Hematopoietic multipotent progenitor cell treated with erythropoietin and hydrocortisone succinate and interleukin-3 and kit ligand, for 6 days (in vitro differentiated cells): ENCODE results near the gene PRSS2.

Experiments used
- DNase-seq: peaks from one replicate; pipeline ENCODE4 v3.0.0-alpha.2; 2015

PRSS2 gene

DNA sequence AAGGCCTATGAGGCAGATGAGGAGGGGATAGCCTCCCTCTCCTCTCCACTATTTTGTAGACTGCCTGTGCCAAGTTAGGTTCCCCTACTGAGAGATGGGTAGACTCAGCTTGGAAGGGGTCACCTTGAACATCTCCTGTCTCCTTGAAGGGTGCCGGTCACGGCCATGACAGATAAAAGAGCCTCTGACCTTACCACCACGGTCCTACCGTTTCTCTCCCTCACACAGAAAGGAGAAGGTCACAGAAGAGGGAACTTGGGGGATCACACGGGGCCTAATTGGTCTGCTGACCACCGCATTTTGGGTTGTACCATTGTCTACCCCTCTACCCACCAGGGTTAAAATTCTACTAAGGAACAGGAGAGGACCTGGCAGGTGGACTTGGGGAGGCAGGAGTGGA is 17.0 kb downstream of the PRSS2 start:
- no peak for DNase-seq

DNA sequence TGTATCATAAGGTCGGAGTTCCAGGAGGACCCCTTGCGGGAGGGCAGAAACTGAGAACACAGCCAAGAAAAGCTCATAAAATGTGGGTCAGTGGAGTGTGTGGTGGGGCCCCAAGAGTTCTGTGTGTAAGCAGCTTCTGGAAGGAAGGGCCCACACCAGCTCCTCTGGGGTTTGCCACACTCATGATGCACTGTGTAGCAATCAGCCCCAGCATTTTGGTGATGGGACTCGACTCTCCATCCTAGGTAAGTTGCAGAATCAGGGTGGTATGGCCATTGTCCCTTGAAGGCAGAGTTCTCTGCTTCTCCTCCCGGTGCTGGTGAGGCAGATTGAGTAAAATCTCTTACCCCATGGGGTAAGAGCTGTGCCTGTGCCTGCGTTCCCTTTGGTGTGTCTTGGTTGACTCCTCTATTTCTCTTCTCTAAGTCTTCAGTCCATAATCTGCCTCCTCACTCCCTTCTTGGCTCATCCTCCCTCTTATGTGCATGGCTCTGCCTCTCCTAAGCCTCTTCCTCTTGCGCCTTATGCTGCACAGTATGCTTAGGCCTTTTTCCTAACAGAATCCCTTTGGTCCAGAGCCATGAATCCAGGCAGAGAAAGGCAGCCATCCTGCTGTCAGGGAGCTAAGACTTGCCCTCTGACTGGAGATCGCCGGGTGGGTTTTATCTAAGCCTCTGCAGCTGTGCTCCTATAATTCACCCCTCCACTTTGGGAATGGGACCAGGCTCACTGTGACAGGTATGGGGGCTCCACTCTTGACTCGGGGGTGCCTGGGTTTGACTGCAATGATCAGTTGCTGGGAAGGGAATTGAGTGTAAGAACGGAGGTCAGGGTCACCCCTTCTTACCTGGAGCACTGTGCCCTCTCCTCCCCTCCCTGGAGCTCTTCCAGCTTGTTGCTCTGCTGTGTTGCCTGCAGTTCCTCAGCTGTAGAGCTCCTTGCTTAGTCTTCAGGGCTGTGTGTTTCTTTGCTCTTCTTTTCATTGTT is 17.8 kb downstream of the PRSS2 start:
- no peak for DNase-seq

DNA sequence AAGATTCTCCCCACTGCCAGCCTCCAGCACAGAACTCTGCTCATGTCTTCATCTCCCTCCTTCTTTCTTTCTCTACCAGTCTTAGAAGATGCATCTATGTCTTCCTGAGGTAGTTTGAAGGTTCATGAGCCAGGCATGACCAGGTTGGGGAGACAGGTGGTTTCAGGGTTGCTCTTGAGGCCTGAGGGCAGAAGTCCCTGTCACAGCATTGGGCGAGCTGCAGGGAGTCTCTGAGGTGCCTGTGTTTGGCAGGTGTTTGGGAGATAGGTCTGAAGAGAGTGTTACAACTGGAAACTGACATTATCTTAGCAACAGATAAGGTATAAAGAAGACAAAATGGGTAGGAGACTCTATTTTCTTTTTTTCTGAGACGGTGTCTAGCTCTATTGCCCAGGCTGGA is 18.7 kb downstream of the PRSS2 start:
- DNase-seq = no peak

DNA sequence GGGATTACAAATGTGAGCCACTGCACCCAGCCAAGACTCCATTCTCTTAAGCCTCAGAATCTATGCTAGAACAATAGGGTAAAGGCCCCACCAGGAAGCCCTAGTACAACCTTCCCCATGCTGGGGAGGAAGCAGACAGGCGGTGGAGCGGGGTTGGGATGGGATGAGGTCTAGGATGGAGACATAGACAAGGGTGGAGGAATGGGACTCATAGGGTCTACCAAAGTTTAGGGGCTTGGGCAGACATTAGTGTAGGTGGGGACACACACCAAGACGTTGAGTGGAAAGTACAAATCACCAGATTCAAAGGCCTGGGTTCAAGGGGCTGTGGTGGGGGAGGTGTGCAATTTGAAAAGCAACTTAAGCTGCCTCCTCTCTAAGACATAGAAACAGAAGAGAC is 19.3 kb downstream of the PRSS2 start:
- DNase-seq = no peak

DNA sequence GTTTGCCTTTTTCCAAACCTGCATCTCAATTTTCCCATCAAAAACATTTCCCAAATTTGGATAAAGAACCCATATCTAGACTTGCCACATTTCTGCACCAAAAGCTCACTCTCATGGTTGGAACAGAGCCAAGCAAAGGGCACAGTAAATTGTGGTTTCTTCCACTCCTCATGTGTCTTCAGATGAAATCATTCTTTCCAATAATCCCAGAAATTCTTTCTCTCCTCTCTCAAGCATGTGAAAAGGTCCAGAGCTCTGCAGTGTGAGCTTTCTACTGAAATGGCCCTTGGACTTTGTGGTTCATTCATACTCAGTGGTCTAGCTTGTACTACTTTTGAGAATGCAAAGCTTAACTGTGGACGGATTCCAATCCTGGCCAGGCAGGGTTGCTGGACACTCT is 19.8 kb downstream of the PRSS2 start:
- peak; percentile 90 for DNase-seq

DNA sequence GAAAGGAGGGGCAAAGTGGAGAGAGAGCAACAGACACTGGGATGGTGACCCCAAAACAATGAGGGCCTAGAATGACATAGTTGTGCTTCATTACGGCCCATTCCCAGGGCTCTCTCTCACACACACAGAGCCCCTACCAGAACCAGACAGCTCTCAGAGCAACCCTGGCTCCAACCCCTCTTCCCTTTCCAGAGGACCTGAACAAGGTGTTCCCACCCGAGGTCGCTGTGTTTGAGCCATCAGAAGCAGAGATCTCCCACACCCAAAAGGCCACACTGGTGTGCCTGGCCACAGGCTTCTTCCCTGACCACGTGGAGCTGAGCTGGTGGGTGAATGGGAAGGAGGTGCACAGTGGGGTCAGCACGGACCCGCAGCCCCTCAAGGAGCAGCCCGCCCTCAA is 20.7 kb downstream of the PRSS2 start:
- DNase-seq = no peak

DNA sequence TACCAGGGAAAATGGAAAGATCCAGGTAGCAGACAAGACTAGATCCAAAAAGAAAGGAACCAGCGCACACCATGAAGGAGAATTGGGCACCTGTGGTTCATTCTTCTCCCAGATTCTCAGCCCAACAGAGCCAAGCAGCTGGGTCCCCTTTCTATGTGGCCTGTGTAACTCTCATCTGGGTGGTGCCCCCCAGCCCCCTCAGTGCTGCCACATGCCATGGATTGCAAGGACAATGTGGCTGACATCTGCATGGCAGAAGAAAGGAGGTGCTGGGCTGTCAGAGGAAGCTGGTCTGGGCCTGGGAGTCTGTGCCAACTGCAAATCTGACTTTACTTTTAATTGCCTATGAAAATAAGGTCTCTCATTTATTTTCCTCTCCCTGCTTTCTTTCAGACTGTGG is 21.4 kb downstream of the PRSS2 start:
- DNase-seq = no peak

DNA sequence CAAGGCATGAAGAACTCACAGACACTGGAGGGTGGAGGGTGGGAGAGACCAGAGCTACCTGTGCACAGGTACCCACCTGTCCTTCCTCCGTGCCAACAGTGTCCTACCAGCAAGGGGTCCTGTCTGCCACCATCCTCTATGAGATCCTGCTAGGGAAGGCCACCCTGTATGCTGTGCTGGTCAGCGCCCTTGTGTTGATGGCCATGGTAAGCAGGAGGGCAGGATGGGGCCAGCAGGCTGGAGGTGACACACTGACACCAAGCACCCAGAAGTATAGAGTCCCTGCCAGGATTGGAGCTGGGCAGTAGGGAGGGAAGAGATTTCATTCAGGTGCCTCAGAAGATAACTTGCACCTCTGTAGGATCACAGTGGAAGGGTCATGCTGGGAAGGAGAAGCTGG is 21.8 kb downstream of the PRSS2 start:
- DNase-seq = no peak

DNA sequence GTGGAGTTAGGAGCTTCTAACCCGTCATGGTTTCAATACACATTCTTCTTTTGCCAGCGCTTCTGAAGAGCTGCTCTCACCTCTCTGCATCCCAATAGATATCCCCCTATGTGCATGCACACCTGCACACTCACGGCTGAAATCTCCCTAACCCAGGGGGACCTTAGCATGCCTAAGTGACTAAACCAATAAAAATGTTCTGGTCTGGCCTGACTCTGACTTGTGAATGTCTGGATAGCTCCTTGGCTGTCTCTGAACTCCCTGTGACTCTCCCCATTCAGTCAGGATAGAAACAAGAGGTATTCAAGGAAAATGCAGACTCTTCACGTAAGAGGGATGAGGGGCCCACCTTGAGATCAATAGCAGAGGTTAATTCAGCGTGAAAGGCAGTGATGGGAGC is 22.4 kb downstream of the PRSS2 start:
- DNase-seq = no peak

DNA sequence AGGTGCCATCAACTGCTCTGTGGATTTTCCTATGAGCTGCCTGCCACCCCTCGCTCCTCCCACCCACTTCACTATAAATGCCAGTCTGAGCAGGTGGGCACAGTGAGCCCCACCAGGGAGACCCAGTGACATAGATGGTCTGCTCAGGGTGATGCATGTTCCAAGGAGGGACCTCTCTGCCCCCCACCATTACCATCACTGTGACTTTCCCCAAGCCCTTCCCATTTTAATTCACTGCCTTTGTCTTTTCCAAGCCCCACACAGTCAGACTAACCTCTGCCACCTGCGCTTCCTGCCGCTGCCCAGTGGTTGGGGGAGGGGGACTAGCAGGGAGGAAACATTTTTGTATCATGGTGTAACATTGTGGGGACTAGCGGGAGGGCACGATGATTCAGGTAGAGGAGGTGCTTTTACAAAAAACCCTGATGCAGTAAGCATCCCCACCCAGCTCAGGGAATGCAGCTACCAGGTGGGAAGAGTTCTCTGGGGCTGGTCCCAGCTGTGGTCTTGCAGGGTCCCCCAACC is 24.6 kb downstream of the PRSS2 start:
- DNase-seq = no peak

DNA sequence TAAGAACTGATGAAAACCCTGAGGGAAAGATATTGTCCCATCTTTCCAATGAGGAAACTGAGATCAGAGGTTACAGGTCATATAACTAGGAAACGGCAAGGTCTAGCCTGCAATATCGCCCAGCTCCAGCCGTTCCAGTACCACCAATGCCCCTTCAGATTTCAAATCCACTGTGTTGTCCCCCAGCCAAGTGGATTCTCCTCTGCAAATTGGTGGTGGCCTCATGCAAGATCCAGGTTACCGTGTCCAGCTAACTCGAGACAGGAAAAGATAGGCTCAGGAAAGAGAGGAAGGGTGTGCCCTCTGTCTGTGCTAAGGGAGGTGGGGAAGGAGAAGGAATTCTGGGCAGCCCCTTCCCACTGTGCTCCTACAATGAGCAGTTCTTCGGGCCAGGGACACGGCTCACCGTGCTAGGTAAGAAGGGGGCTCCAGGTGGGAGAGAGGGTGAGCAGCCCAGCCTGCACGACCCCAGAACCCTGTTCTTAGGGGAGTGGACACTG is 25.3 kb downstream of the PRSS2 start:
- no peak for DNase-seq

DNA sequence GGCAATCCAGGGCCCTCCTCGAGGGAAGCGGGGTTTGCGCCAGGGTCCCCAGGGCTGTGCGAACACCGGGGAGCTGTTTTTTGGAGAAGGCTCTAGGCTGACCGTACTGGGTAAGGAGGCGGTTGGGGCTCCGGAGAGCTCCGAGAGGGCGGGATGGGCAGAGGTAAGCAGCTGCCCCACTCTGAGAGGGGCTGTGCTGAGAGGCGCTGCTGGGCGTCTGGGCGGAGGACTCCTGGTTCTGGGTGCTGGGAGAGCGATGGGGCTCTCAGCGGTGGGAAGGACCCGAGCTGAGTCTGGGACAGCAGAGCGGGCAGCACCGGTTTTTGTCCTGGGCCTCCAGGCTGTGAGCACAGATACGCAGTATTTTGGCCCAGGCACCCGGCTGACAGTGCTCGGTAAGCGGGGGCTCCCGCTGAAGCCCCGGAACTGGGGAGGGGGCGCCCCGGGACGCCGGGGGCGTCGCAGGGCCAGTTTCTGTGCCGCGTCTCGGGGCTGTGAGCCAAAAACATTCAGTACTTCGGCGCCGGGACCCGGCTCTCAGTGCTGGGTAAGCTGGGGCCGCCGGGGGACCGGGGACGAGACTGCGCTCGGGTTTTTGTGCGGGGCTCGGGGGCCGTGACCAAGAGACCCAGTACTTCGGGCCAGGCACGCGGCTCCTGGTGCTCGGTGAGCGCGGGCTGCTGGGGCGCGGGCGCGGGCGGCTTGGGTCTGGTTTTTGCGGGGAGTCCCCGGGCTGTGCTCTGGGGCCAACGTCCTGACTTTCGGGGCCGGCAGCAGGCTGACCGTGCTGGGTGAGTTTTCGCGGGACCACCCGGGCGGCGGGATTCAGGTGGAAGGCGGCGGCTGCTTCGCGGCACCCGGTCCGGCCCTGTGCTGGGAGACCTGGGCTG is 26.0 kb downstream of the PRSS2 start:
- peak; percentile 45 for DNase-seq

DNA sequence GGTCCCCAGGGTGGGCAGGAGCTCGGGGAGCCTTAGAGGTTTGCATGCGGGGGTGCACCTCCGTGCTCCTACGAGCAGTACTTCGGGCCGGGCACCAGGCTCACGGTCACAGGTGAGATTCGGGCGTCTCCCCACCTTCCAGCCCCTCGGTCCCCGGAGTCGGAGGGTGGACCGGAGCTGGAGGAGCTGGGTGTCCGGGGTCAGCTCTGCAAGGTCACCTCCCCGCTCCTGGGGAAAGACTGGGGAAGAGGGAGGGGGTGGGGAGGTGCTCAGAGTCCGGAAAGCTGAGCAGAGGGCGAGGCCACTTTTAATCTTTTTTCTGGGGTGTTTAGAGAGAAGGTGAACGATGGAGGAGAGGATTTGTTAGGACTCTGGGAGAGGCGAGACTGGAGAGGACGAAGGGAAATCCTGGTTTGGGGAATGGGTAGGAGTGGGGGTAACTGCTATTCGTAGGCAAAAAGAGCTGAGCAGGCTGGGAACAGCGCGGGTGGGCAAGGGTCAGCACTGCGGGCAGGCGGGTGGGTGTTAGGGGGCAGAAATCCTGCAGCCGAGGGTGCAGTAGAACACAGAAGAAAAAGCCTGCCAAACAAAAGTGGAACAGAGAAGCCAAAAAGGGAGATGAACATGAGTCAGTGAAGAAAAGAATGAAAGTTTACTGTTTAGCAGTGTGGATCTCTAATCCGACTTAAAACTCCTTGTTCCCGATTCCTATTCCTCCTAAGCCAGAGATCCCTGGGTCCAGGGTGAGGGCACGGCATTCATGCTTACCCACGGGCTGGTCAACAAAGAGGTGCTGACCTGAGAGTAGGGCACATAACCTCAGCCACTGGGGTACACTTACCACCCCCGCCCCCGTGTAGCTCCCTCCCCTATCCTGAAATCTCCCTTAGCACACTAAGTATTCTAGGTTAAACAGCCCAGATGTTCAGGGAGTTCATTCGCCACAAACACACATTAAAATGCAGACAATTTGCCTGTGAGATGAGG is 26.9 kb downstream of the PRSS2 start:
- no peak for DNase-seq

DNA sequence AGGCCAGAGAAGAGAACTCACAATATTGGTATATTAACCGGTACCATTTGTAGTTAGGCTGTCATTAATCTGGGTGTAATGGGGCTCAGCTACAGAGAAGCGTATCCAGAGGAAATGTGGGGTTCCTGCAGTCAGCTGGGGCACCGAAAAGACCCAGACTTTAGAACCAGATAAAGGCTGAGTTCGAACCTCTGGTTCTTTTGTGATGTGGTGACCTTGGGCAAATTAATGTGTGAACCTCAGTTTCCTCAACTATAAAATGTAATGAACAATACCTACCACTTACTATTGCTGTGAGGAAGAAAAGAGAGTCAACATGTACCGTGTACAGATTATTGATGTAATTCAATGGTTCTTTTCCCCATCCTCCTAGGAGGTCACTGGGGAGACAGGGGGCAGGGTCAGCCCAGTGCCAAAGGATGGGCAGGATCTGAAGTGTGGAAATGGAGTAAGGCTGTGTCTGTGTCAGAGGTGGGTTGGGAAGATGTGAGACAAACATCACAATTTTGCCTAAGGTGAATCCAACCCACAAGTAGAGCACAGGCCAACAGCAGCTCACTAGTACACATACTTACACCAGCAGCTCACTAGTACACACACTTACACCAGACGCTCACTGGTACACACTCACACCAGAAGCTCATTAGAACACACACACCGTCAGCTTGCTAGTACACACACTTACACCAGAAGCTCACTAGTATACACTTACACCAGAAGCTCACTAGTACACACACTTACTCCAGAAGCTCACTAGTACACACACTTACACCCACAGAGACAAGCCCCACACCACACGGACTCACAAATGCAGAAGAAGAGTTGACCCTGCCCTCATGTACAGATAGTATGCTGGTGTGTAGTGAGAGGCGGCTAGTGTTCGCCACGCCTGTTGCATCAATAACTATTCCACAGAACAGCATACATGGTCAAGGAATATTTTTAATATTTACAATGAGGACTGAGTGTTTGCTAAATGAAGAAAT is 28.0 kb downstream of the PRSS2 start:
- no peak for DNase-seq

DNA sequence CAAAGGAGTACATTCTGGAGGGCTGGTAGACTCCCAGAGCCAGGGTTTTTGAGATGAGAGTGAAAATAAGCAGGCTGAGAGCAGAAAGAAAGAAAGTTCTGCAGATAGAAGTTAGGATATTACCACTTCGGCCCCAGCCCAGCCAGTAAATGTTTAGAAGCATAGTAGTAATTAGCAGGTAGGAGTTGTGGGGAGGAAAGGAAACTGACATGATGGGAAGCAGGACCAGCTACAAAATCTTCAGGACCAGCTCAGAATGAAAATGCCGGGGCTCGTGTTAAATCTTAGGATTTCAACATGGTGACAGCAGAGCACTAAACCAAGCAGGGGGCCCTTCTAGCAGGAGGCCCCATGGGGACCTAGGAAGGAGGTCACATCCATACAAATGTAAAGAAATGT is 28.7 kb downstream of the PRSS2 start:
- DNase-seq = no peak

DNA sequence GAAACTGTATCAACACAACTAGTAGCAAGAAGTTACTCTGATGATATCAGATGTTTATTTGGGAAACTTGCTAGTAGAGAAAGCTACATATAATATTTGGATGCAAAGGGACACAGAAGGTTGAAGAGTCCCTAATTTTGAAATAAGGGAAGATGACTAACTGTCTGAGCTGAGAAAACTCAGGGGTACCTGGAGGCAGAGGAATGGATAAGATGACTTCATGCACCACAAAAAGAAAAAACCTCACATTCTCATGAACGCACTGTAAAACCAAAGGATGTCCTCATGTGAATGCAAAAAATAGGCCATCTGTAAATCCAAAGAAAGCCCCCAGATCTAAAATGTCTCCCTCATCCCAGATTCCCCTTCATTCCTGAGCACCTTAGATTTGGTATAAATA is 29.3 kb downstream of the PRSS2 start:
- DNase-seq = no peak

DNA sequence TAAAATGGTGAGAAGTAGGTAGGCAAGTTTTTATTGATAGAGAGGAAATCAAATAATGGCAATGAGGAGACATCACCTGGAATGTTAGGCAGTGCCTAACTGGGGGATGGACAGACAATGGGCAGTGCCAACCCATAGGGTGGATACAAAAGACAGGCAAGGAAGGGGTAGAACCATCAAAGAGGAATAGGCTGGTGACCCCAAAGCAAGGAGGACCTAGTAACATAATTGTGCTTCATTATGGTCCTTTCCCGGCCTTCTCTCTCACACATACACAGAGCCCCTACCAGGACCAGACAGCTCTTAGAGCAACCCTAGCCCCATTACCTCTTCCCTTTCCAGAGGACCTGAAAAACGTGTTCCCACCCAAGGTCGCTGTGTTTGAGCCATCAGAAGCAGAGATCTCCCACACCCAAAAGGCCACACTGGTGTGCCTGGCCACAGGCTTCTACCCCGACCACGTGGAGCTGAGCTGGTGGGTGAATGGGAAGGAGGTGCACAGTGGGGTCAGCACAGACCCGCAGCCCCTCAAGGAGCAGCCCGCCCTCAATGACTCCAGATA is 30.0 kb downstream of the PRSS2 start:
- DNase-seq = no peak

DNA sequence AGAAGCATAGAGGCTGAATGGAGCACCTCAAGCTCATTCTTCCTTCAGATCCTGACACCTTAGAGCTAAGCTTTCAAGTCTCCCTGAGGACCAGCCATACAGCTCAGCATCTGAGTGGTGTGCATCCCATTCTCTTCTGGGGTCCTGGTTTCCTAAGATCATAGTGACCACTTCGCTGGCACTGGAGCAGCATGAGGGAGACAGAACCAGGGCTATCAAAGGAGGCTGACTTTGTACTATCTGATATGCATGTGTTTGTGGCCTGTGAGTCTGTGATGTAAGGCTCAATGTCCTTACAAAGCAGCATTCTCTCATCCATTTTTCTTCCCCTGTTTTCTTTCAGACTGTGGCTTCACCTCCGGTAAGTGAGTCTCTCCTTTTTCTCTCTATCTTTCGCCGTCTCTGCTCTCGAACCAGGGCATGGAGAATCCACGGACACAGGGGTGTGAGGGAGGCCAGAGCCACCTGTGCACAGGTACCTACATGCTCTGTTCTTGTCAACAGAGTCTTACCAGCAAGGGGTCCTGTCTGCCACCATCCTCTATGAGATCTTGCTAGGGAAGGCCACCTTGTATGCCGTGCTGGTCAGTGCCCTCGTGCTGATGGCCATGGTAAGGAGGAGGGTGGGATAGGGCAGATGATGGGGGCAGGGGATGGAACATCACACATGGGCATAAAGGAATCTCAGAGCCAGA is 31.0 kb downstream of the PRSS2 start:
- DNase-seq = no peak

DNA sequence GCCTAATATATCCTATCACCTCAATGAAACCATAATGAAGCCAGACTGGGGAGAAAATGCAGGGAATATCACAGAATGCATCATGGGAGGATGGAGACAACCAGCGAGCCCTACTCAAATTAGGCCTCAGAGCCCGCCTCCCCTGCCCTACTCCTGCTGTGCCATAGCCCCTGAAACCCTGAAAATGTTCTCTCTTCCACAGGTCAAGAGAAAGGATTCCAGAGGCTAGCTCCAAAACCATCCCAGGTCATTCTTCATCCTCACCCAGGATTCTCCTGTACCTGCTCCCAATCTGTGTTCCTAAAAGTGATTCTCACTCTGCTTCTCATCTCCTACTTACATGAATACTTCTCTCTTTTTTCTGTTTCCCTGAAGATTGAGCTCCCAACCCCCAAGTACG is 31.5 kb downstream of the PRSS2 start:
- no peak for DNase-seq

DNA sequence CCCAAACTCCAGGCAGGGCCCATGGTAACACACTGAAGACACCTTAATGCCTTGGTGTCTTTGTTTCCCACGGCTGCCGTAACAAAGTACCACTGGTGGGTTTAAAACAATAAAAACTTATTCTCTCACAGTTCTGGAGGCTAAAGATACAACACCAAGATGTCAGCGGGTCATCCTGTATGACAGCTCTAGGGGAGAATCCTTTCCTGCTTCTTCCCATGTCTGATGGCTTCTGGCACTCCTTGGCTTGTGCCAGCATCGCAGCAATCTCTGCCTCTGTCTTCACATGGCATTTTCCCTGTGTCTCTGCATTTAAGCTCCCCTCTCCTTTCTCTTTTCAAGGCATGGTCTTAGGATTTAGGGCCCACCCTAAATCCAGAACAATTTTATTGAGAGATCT is 33.1 kb downstream of the PRSS2 start:
- DNase-seq = no peak
